ENCODE data around the gene ANTKMT.

Gene ANTKMT

GRCh38 chr16:720990-721764, at the start of gene ANTKMT:
TSS of gene ANTKMT (plus strand) at chr16:721146. CDS start at chr16:721275, 129 bp downstream.
- in situ Hi-C loops (cut with HindIII; ENCODE audit: low sequenced_read_pairs): no loop called here
- peak within 1 kb of the TSS; percentile 65 for H3K4me3 ChIP-seq (ENCODE audit: low read depth, low read length)
- no peak for TF ChIP-seq CTCF (IDR thresholded peaks at IDR 0.05; ENCODE audit: low read depth, low read length)
- DNase-seq (ENCODE audit: low read depth, low spot score): peak; percentile 65

GRCh38 chr16:671353-672131, 49.4 kb upstream of the ANTKMT start:
- TF ChIP-seq CTCF (IDR thresholded peaks at IDR 0.05; ENCODE audit: low read depth, low read length): no peak
- in situ Hi-C loops (cut with HindIII; ENCODE audit: low sequenced_read_pairs): no loop called here
- H3K4me3 ChIP-seq (ENCODE audit: low read depth, low read length): no peak overlapping the region
- DNase-seq (ENCODE audit: low read depth, low spot score): no peak

GRCh38 chr16:672371-672770, 48.6 kb upstream of the ANTKMT start:
- in situ Hi-C loops (cut with HindIII; ENCODE audit: low sequenced_read_pairs): no loop called here

GRCh38 chr16:672851-673250, 48.1 kb upstream of the ANTKMT start:
- no peak overlapping the region for H3K4me3 ChIP-seq (ENCODE audit: low read depth, low read length)
- in situ Hi-C loops (cut with HindIII; ENCODE audit: low sequenced_read_pairs): no loop called here
- TF ChIP-seq CTCF (IDR thresholded peaks at IDR 0.05; ENCODE audit: low read depth, low read length): no peak
- DNase-seq (ENCODE audit: low read depth, low spot score): no peak

More at GRCh38 chr16:672371-672770, 48.6 kb upstream of the ANTKMT start:
- H3K4me3 ChIP-seq (ENCODE audit: low read depth, low read length): no peak overlapping the region
- TF ChIP-seq CTCF (IDR thresholded peaks at IDR 0.05; ENCODE audit: low read depth, low read length): no peak
- DNase-seq (ENCODE audit: low read depth, low spot score): no peak

GRCh38 chr16:673399-673991, 47.5 kb upstream of the ANTKMT start:
- DNase-seq (ENCODE audit: low read depth, low spot score): no peak
- no peak overlapping the region for H3K4me3 ChIP-seq (ENCODE audit: low read depth, low read length)
- in situ Hi-C loops (cut with HindIII; ENCODE audit: low sequenced_read_pairs): no loop called here
- TF ChIP-seq CTCF (IDR thresholded peaks at IDR 0.05; ENCODE audit: low read depth, low read length): no peak

- no peak overlapping the region for H3K4me3 ChIP-seq (ENCODE audit: low read depth, low read length)
- in situ Hi-C loops (cut with HindIII; ENCODE audit: low sequenced_read_pairs): no loop called here
- no peak for TF ChIP-seq CTCF (IDR thresholded peaks at IDR 0.05; ENCODE audit: low read depth, low read length)
- no peak for DNase-seq (ENCODE audit: low read depth, low spot score)
These were observed 46.6 kb upstream of the ANTKMT start for GRCh38 chr16:674214-674881.

All from astrocyte of the spinal cord (primary cell).